ENCODE data around the gene KCNS3.

The KCNS3 gene

DNA sequence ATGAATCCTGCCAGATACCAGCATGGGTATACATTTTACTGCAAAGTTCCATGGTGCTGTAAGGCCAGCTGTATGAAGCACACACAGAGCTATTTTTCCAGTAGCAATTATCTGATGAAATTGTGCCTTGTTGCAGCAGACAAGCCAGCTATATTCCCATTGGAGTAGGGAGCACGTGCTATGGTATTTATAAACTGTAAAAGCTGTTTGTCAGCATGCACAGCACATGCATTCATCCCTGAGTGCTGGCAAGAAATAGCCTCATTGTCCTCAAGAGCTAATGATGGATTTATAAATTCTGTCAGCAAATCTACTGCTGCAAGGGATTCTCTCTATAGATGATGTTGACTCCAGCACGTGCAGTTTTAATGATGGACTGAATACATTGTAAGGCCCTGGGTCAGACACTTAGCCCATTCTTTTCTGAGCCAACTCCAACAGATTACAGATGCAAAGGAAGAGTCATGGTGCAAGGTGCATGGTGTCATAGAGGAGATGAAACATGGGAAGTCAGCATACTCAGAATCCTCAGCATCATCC, 61.7 kb downstream of the KCNS3 start:
- H3K27me3 ChIP-seq: no peaks in the 10 kb centered on the region
- H3K36me3 ChIP-seq: no peaks in the 10 kb centered on the region
- no peak overlapping the region for H3K27ac ChIP-seq
- TF ChIP-seq, protein P1, sequence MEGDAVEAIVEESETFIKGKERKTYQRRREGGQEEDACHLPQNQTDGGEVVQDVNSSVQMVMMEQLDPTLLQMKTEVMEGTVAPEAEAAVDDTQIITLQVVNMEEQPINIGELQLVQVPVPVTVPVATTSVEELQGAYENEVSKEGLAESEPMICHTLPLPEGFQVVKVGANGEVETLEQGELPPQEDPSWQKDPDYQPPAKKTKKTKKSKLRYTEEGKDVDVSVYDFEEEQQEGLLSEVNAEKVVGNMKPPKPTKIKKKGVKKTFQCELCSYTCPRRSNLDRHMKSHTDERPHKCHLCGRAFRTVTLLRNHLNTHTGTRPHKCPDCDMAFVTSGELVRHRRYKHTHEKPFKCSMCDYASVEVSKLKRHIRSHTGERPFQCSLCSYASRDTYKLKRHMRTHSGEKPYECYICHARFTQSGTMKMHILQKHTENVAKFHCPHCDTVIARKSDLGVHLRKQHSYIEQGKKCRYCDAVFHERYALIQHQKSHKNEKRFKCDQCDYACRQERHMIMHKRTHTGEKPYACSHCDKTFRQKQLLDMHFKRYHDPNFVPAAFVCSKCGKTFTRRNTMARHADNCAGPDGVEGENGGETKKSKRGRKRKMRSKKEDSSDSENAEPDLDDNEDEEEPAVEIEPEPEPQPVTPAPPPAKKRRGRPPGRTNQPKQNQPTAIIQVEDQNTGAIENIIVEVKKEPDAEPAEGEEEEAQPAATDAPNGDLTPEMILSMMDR (IDR thresholded peaks at IDR 0.05): no peak
- H3K4me1 ChIP-seq (ENCODE audit: control insufficient read depth in 1 of 2, insufficient read depth in 1 of 2, low read depth in 1 of 2, low read length in 1 of 2): no peaks in the 10 kb centered on the region
- H3K9me3 ChIP-seq: no peaks in the 10 kb centered on the region
- H3K4me3 ChIP-seq (ENCODE audit: low read depth in 1 of 2, low read length in 1 of 2): no peak overlapping the region

DNA sequence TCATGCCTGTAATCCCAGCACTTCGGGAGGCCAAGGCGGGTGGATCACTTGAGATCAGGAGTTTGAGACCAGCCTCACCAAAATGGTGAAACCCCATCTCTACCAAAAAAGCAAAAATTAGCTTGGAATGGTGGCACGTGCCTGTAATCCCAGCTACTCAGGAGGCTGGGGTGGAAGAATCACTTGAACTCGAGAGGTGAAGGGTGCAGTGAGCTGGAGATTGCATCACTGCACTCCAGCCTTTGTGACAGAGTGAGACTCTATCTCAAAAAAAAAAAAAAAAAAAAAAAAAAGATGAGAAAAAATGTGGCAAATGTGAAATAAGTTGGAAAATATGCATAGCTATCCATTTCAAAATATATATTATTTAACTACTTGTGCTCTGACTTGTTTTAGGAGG, 65.0 kb downstream of the KCNS3 start:
- Histone ChIP-seq H3K4me3 (ENCODE audit: low read depth in 1 of 2, low read length in 1 of 2) (no peak overlapping the region), H3K27ac (no peak overlapping the region)

DNA sequence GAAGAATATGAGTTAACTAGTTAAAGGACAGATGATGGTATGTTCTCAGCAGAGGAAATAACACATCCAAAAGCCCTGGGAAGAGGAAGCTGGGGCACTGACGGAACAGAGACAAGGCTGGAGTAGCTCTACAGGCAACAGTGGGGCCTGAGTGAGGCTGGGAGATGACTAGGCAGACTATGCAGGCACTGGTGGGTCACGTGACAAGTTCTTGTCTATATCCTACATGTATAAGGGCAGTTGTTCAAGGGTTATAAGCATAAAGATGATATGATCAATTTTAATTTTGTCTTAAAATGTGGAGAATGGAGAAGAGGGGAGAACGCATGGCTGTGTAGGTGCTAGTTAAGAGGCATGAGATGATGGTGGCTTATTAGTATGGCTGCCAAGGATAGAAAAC, 68.6 kb downstream of the KCNS3 start:
- Histone ChIP-seq H3K27ac (no peak overlapping the region), H3K36me3 (no peaks in the 10 kb centered on the region), H3K4me1 (ENCODE audit: control insufficient read depth in 1 of 2, insufficient read depth in 1 of 2, low read depth in 1 of 2, low read length in 1 of 2) (no peaks in the 10 kb centered on the region), H3K4me3 (ENCODE audit: low read depth in 1 of 2, low read length in 1 of 2) (no peak overlapping the region), H3K27me3 (no peaks in the 10 kb centered on the region), H3K9me3 (no peaks in the 10 kb centered on the region)
- TF ChIP-seq, protein P1 (IDR thresholded peaks at IDR 0.05): no peak

More for the DNA sequence above, 65.0 kb downstream of the KCNS3 start:
- Histone ChIP-seq H3K9me3 (no peaks in the 10 kb centered on the region), H3K27me3 (no peaks in the 10 kb centered on the region), H3K4me1 (ENCODE audit: control insufficient read depth in 1 of 2, insufficient read depth in 1 of 2, low read depth in 1 of 2, low read length in 1 of 2) (no peaks in the 10 kb centered on the region), H3K36me3 (no peaks in the 10 kb centered on the region)
- TF ChIP-seq, protein P1 (IDR thresholded peaks at IDR 0.05): no peak

DNA sequence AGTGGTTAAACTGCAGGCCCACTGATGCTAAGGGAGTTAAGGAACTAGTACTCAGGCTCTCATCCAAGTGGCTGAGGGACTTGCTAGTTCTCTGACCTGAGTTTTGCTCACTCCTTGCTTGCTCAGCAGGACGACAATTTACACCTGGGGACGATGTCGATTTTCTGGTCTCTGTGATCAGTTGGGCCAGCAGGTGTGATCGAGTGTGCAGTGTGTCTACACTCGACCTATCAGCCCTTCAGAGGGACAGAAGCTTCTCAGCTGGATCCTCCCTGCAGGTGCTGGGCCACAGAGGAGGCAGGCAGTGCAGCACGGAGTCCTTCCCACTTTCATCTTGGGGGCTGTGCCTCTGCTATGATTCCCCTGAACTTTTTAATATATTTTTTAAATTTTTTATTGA, 71.5 kb downstream of the KCNS3 start:
- Histone ChIP-seq H3K27me3 (no peaks in the 10 kb centered on the region), H3K9me3 (no peaks in the 10 kb centered on the region), H3K4me3 (ENCODE audit: low read depth in 1 of 2, low read length in 1 of 2) (no peak overlapping the region), H3K36me3 (no peaks in the 10 kb centered on the region), H3K4me1 (ENCODE audit: control insufficient read depth in 1 of 2, insufficient read depth in 1 of 2, low read depth in 1 of 2, low read length in 1 of 2) (no peaks in the 10 kb centered on the region), H3K27ac (no peak overlapping the region)
- TF ChIP-seq, protein P1 (IDR thresholded peaks at IDR 0.05): no peak

DNA sequence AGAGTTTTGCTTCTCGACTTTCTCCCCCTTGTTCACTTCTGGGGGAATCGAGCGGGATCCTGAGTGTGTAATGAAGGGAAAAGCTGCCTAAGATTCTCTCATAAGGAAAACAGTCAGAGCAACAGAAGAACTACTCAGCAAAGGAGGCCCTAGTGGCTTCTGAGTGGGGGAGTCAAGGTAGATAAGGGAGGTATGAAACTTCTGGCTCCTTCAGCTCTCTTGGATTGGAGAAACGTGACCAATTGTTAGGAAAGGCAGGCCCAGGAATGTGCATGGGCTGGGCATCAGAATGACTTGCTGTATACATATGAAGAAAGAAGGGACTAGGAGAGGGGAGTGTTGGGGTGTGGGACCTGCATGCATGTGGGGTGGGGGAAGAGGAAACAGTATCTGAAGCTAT, 73.1 kb downstream of the KCNS3 start:
- no peak overlapping the region for H3K27ac ChIP-seq
- H3K4me3 ChIP-seq (ENCODE audit: low read depth in 1 of 2, low read length in 1 of 2): no peak overlapping the region
- H3K36me3 ChIP-seq: no peaks in the 10 kb centered on the region
- TF ChIP-seq, protein P1 (IDR thresholded peaks at IDR 0.05): no peak
- no peaks in the 10 kb centered on the region for H3K9me3 ChIP-seq
- H3K27me3 ChIP-seq: no peaks in the 10 kb centered on the region
- H3K4me1 ChIP-seq (ENCODE audit: control insufficient read depth in 1 of 2, insufficient read depth in 1 of 2, low read depth in 1 of 2, low read length in 1 of 2): no peaks in the 10 kb centered on the region

Measured in neutrophil (primary cell).